Measurements from ENCODE around the gene ISLR.
"Not testable (repeated sequence)": the region's sequence is repeated elsewhere in the genome, so short reads cannot be mapped to it uniquely, and the experiment has no call there.

Gene ISLR

GRCh38 chr15:74136814-74137536 is 36.5 kb upstream of the ISLR start:
- no peak for DNase-seq (ENCODE audit: low read depth)

- DNase-seq (ENCODE audit: low read depth) = no peak
These were observed 36.0 kb upstream of the ISLR start for GRCh38 chr15:74137537-74137894.

GRCh38 chr15:74138642-74139041 is 34.9 kb upstream of the ISLR start:
- no peak for DNase-seq (ENCODE audit: low read depth)

GRCh38 chr15:74141591-74141990 is 31.9 kb upstream of the ISLR start:
- no peak for DNase-seq (ENCODE audit: low read depth)

GRCh38 chr15:74144153-74144775 is 29.2 kb upstream of the ISLR start:
- no peak for DNase-seq (ENCODE audit: low read depth)

GRCh38 chr15:74146277-74146800 is 27.2 kb upstream of the ISLR start:
- DNase-seq (ENCODE audit: low read depth) = no peak

- DNase-seq (ENCODE audit: low read depth) = no peak
These were observed 26.5 kb upstream of the ISLR start for GRCh38 chr15:74147051-74147450.

- DNase-seq (ENCODE audit: low read depth) = no peak
These were observed 17.6 kb upstream of the ISLR start for GRCh38 chr15:74155766-74156417.

- no peak for DNase-seq (ENCODE audit: low read depth)
These were observed 16.7 kb upstream of the ISLR start for GRCh38 chr15:74156678-74157411.

GRCh38 chr15:74157868-74158827 is 15.4 kb upstream of the ISLR start:
- no peak for DNase-seq (ENCODE audit: low read depth)

- DNase-seq (ENCODE audit: low read depth) = no peak
These were observed 14.5 kb upstream of the ISLR start for GRCh38 chr15:74158855-74159650.

GRCh38 chr15:74159773-74160172 is 13.7 kb upstream of the ISLR start:
- DNase-seq (ENCODE audit: low read depth) = no peak

GRCh38 chr15:74160390-74160789 is 13.1 kb upstream of the ISLR start:
- DNase-seq (ENCODE audit: low read depth) = not testable (repeated sequence)

- DNase-seq (ENCODE audit: low read depth) = not testable (repeated sequence)
These were observed 11.3 kb upstream of the ISLR start for GRCh38 chr15:74162195-74162536.

- no peak for DNase-seq (ENCODE audit: low read depth)
These were observed 8.0 kb upstream of the ISLR start for GRCh38 chr15:74165461-74165860.

GRCh38 chr15:74167891-74168331 is 5.6 kb upstream of the ISLR start:
- no peak for DNase-seq (ENCODE audit: low read depth)

- DNase-seq (ENCODE audit: low read depth) = no peak
These were observed 4.8 kb upstream of the ISLR start for GRCh38 chr15:74168711-74169126.

GRCh38 chr15:74170071-74170844 is 3.3 kb upstream of the ISLR start:
- DNase-seq (ENCODE audit: low read depth) = no peak

- DNase-seq (ENCODE audit: low read depth) = no peak
These were observed 2.5 kb upstream of the ISLR start for GRCh38 chr15:74170875-74171578.
